HG03060 (cell line): ENCODE results near the gene DYNLT1.
"Not testable (repeated sequence)": the region's sequence is repeated elsewhere in the genome, so short reads cannot be mapped to it uniquely, and the experiment has no call there.

ENCODE experiments used
- ATAC-seq: cut with Tn5 transposase; IDR thresholded peaks from one replicate; pipeline ENCODE4 v1.9.1; 2021; ENCODE audit warnings: low read depth, moderate number of reproducible peaks; ENCODE audit not compliant: unreplicated experiment

DYNLT1 gene

GRCh38 chr6:158665332-158665731 lies 20.8 kb upstream of the DYNLT1 start:
- no peak for ATAC-seq

GRCh38 chr6:158663625-158664165 lies 19.2 kb upstream of the DYNLT1 start:
- no peak for ATAC-seq

- no peak for ATAC-seq
Measured at GRCh38 chr6:158662954-158663624, 18.5 kb upstream of the DYNLT1 start.

GRCh38 chr6:158662607-158662953 lies 18.0 kb upstream of the DYNLT1 start:
- ATAC-seq, result no peak

- ATAC-seq, result no peak
Measured at GRCh38 chr6:158661156-158661685, 16.7 kb upstream of the DYNLT1 start.

- ATAC-seq, result no peak
Measured at GRCh38 chr6:158660333-158660754, 15.8 kb upstream of the DYNLT1 start.

- ATAC-seq, result not testable (repeated sequence)
Measured at GRCh38 chr6:158656986-158657385, 12.4 kb upstream of the DYNLT1 start.

GRCh38 chr6:158655569-158656450 lies 11.3 kb upstream of the DYNLT1 start:
- ATAC-seq, result no peak

GRCh38 chr6:158654960-158655489 lies 10.5 kb upstream of the DYNLT1 start:
- ATAC-seq, result no peak

GRCh38 chr6:158654498-158654897 lies 10.0 kb upstream of the DYNLT1 start:
- no peak for ATAC-seq

- peak; percentile 40 for ATAC-seq
Measured at GRCh38 chr6:158653577-158654354, 9.2 kb upstream of the DYNLT1 start.

GRCh38 chr6:158651981-158652737 lies 7.6 kb upstream of the DYNLT1 start:
- not testable (repeated sequence) for ATAC-seq

GRCh38 chr6:158649289-158650143 lies 5.0 kb upstream of the DYNLT1 start, which contains the start of gene SYTL3:
SYTL3 (plus strand) TSS chr6:158650054; CDS start chr6:158663269, 13,215 bp downstream.
- peak; percentile 33 for ATAC-seq

- ATAC-seq, result peak; percentile 20
Measured at GRCh38 chr6:158648682-158649131, 4.2 kb upstream of the DYNLT1 start.

- no peak for ATAC-seq
Measured at GRCh38 chr6:158647501-158647900, 3.0 kb upstream of the DYNLT1 start.

GRCh38 chr6:158646023-158646910 lies 1.7 kb upstream of the DYNLT1 start:
- no peak for ATAC-seq
